ENCODE data around the gene SOX21.
"Not testable (repeated sequence)": the region's sequence is repeated elsewhere in the genome, so short reads cannot be mapped to it uniquely, and the experiment has no call there.

The SOX21 gene

DNA sequence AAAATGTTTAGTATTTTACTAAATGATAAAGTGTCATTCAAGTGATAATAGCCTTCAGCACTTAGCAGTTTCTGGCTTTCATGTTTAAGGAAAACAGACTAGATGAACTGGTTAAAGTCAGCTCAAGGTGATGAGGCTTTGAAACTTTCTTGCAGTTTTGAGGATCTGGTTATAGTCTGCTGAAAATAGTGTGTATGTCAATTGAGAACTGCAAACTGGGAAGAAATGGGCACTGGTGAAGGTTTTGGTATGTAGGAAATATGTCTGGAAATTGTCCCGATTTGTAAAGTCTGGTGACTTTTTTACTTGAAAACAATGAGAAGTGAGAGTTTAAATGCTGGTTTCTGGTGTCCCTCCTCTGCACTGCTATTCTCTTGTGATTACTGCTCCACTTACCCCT, 36.8 kb upstream of the SOX21 start:
- H3K4me1 Mint-ChIP-seq = no peaks in the 10 kb centered on the region
- TF ChIP-seq, protein P1, sequence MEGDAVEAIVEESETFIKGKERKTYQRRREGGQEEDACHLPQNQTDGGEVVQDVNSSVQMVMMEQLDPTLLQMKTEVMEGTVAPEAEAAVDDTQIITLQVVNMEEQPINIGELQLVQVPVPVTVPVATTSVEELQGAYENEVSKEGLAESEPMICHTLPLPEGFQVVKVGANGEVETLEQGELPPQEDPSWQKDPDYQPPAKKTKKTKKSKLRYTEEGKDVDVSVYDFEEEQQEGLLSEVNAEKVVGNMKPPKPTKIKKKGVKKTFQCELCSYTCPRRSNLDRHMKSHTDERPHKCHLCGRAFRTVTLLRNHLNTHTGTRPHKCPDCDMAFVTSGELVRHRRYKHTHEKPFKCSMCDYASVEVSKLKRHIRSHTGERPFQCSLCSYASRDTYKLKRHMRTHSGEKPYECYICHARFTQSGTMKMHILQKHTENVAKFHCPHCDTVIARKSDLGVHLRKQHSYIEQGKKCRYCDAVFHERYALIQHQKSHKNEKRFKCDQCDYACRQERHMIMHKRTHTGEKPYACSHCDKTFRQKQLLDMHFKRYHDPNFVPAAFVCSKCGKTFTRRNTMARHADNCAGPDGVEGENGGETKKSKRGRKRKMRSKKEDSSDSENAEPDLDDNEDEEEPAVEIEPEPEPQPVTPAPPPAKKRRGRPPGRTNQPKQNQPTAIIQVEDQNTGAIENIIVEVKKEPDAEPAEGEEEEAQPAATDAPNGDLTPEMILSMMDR (IDR thresholded peaks at IDR 0.05) = no peak
- H3K4me3 Mint-ChIP-seq = no peak overlapping the region
- no peak overlapping the region for H3K27ac Mint-ChIP-seq
- H3K27me3 Mint-ChIP-seq (ENCODE audit: low read depth, poor library complexity) = peaks cover 22% of the 10 kb centered on the region
- no peak for DNase-seq
- H3K9me3 Mint-ChIP-seq = no peaks in the 10 kb centered on the region
- no peaks in the 10 kb centered on the region for H3K36me3 Mint-ChIP-seq (ENCODE audit: low read depth)

DNA sequence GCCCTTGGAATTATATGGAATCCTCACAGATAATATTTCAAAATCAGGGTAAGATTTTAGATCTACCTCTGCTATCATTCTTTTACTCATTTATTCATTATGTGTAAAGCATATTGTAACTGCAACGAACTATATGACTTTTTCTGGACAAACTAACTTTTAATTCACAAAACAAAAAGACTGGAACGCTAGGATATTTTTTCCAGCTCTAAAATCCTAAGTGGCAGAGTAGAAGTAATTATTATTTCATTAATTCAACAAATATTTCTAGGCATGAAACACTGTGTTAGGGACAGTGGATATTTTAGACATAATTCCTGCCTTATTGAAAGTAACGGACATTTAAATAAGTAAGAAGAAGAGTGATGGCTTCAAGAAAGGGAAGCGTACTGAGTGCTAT, 26.9 kb upstream of the SOX21 start:
- H3K27me3 Mint-ChIP-seq (ENCODE audit: low read depth, poor library complexity) = peaks cover 4% of the 10 kb centered on the region
- no peak overlapping the region for H3K27ac Mint-ChIP-seq
- no peaks in the 10 kb centered on the region for H3K36me3 Mint-ChIP-seq (ENCODE audit: low read depth)
- H3K9me3 Mint-ChIP-seq = no peaks in the 10 kb centered on the region
- H3K4me1 Mint-ChIP-seq = no peaks in the 10 kb centered on the region
- TF ChIP-seq, protein P1 (IDR thresholded peaks at IDR 0.05) = no peak
- DNase-seq = no peak
- H3K4me3 Mint-ChIP-seq = no peak overlapping the region

DNA sequence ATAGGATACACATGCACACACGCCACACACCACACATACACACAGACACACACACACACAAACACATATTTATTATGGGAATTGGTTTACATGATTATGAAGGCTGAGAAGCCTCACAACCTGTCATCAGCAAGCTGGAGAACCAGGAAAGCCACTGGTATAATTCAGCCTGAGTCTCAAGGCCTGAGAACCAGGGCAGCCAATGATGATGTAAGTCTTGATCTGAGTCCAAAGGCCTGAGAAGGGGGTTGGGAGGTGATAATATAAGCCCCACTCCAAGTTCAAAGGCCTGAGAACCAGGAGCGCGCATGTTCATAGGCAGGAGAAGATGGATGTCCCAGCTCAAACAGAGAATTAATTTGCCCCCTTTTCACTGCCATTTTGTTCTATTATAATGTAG, 18.7 kb upstream of the SOX21 start:
- Mint-ChIP-seq H3K27me3 (ENCODE audit: low read depth, poor library complexity) (peaks cover 14% of the 10 kb centered on the region), H3K4me3 (no peak overlapping the region), H3K9me3 (peaks cover 12% of the 10 kb centered on the region), H3K4me1 (no peaks in the 10 kb centered on the region), H3K36me3 (ENCODE audit: low read depth) (no peaks in the 10 kb centered on the region), H3K27ac (no peak overlapping the region)
- TF ChIP-seq, protein P1 (IDR thresholded peaks at IDR 0.05) = no peak
- no peak for DNase-seq

DNA sequence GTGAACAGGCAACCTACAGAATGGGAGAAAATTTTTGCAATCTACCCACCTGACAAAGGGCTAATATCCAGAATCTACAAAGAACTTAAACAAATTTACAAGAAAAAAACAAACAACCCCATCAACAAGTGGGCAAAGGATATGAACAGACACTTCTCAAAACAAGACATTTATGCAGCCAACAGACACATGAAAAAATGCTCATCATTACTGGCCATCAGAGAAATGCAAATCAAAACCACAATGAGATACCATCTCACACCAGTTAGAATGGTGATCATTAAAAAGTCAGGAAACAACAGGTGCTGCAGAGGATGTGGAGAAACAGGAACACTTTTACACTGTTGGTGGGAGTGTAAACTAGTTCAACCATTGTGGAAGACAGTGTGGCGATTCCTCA, 17.6 kb upstream of the SOX21 start:
- H3K4me1 Mint-ChIP-seq; DNase-seq; H3K36me3 Mint-ChIP-seq (ENCODE audit: low read depth); H3K27ac Mint-ChIP-seq; H3K4me3 Mint-ChIP-seq: not testable (repeated sequence)
- Mint-ChIP-seq H3K9me3 (peaks cover 16% of the 10 kb centered on the region), H3K27me3 (ENCODE audit: low read depth, poor library complexity) (peaks cover 14% of the 10 kb centered on the region)

DNA sequence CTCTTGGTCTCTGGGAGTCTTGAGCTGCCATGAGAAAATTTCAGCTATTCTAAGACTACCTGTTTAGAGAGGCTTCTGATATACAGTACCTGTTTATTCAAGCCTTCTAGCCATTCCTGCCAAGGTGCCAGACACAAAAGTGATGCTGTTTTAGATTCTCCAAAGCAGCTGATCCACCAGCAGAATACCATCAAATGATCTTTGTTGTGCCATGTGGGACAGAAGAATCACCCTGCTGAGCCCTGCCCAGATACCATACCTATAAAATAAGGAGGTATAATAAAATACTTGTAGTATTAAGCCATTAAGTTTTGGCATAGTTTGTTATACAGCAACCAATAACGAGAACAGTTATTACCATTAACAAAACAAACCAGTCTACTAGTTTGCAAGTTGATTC, 14.1 kb upstream of the SOX21 start:
- Mint-ChIP-seq H3K9me3 (peaks cover 16% of the 10 kb centered on the region), H3K36me3 (ENCODE audit: low read depth) (no peaks in the 10 kb centered on the region), H3K4me1 (no peaks in the 10 kb centered on the region), H3K27ac (no peak overlapping the region), H3K27me3 (ENCODE audit: low read depth, poor library complexity) (peaks cover 9% of the 10 kb centered on the region), H3K4me3 (no peak overlapping the region)
- TF ChIP-seq, protein P1 (IDR thresholded peaks at IDR 0.05) = no peak
- no peak for DNase-seq

DNA sequence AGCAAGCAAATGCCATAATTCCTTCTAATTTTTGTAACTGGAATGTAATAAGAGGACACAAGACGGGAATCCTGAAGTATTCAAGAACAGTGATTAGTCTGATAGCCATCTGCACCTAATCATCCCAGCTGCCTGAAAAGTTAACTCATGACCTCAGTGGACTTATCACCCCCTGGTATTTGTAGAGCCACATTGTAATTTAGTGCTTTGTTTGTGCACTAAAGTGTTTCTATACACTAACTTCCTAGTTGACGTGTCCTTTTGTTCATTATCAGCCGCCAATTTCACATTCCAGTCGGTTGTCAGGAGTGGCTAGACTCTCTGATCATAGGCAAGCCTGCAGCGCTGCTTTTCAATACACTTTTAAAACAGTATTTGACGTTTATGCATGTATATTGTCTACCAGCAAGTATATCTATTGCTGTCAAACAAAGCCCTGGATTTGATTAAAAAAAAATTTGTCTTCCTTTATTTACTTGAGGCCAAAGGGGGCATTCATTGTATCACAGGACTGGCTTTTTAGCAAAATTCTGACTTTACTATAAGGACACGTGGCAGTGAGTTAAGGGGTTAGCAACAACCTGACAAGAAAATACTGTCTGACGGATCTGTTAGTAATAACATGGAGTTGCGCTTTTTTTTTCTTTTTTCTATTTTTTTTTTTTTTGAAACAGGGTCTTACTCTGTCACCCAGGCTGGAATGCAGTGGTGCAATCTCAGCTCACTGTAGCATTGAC, 10.4 kb upstream of the SOX21 start:
- TF ChIP-seq, protein P1 (IDR thresholded peaks at IDR 0.05) = no peak
- no peak for DNase-seq
- H3K9me3 Mint-ChIP-seq = peaks cover 4% of the 10 kb centered on the region
- H3K27ac Mint-ChIP-seq = no peak overlapping the region
- no peaks in the 10 kb centered on the region for H3K4me1 Mint-ChIP-seq
- H3K36me3 Mint-ChIP-seq (ENCODE audit: low read depth) = no peaks in the 10 kb centered on the region
- no peak overlapping the region for H3K4me3 Mint-ChIP-seq
- H3K27me3 Mint-ChIP-seq (ENCODE audit: low read depth, poor library complexity) = peaks cover 11% of the 10 kb centered on the region

DNA sequence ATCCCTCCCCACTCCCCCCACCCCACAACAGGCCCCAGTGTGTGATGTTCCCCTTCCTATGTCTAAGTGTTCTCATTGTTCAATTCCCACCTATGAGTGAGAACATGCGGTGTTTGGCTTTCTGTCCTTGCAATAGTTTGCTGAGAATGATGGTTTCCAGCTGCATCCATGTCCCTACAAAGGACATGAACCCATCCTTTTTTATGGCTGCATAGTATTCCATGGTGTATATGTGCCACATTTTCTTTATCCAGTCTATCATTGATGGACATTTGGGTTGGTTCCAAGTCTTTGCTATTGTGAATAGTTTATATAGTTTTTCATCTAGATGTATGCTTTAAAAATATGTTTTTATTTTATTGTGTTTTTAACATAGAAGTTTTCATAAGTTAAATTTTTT, 6.4 kb upstream of the SOX21 start:
- not testable (repeated sequence) for H3K27ac Mint-ChIP-seq; H3K4me3 Mint-ChIP-seq; DNase-seq; H3K9me3 Mint-ChIP-seq; H3K36me3 Mint-ChIP-seq (ENCODE audit: low read depth); H3K4me1 Mint-ChIP-seq
- peaks cover 51% of the 10 kb centered on the region for H3K27me3 Mint-ChIP-seq (ENCODE audit: low read depth, poor library complexity)
